ENCODE results near the gene RHOV.

GRCh38 chr15:40832903-40833302, 41.1 kb downstream of the RHOV start:
- TF ChIP-seq POLR2A (IDR thresholded peaks at IDR 0.05): no peak
- TF ChIP-seq, protein P1, sequence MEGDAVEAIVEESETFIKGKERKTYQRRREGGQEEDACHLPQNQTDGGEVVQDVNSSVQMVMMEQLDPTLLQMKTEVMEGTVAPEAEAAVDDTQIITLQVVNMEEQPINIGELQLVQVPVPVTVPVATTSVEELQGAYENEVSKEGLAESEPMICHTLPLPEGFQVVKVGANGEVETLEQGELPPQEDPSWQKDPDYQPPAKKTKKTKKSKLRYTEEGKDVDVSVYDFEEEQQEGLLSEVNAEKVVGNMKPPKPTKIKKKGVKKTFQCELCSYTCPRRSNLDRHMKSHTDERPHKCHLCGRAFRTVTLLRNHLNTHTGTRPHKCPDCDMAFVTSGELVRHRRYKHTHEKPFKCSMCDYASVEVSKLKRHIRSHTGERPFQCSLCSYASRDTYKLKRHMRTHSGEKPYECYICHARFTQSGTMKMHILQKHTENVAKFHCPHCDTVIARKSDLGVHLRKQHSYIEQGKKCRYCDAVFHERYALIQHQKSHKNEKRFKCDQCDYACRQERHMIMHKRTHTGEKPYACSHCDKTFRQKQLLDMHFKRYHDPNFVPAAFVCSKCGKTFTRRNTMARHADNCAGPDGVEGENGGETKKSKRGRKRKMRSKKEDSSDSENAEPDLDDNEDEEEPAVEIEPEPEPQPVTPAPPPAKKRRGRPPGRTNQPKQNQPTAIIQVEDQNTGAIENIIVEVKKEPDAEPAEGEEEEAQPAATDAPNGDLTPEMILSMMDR (IDR thresholded peaks at IDR 0.05): no peak
